GM12878 (cell line): ENCODE data around the gene SLC25A13. TPM values are rescaled to one million over a fixed set of nuclear protein-coding genes. Genes with fewer than 3 reads are reported as not detected.

Source experiments
- CREM ChIP-seq: IDR thresholded peaks from 2 replicates; pipeline ENCODE4 v1.6.1; 2014; ENCODE audit warnings: antibody characterized with exemption, low read depth
- CTCF ChIP-seq, 3 experiments: IDR thresholded peaks in 2 of 3; conservative IDR thresholded peaks in 1 of 3; 2 replicates each; pipeline ENCODE4 v1.5.1; 2011; ENCODE audit warnings: low read depth in 3 of 3, low read length in 3 of 3, mild to moderate bottlenecking in 3 of 3, control low read depth in 2 of 3, moderate library complexity in 2 of 3, inconsistent platforms in 1 of 3, mixed read lengths in 1 of 3; ENCODE audit not compliant: control insufficient read depth in 2 of 3, insufficient read depth in 1 of 3; ENCODE audit errors: extremely low read depth in 1 of 3
- EGR1 ChIP-seq, 2 experiments: IDR thresholded peaks; 1 replicate in 1 of 2; 2 replicates in 1 of 2; pipeline ENCODE4 v1.6.1; 2011 to 2012; ENCODE audit warnings: low read depth in 2 of 2, low read length in 2 of 2, borderline replicate concordance in 1 of 2, mild to moderate bottlenecking in 1 of 2, moderate library complexity in 1 of 2
- MEF2B ChIP-seq: fragments of 450-650 bp; IDR thresholded peaks from 2 replicates; pipeline ENCODE4 v1.6.1; 2018; ENCODE audit warnings: mild to moderate bottlenecking, moderate library complexity; ENCODE audit not compliant: partially characterized antibody, poor library complexity, severe bottlenecking
- NR2C2 ChIP-seq: IDR thresholded peaks from 2 replicates; pipeline ENCODE4 v1.6.1; 2011; ENCODE audit warnings: borderline replicate concordance, low read depth; ENCODE audit not compliant: control insufficient read depth, insufficient read length
- RELA ChIP-seq: fragments of 450-650 bp; IDR thresholded peaks from 2 replicates; pipeline ENCODE4 v1.8.0; 2014; ENCODE audit warnings: borderline replicate concordance; ENCODE audit not compliant: partially characterized antibody
- RFX5 ChIP-seq: IDR thresholded peaks from 2 replicates; pipeline ENCODE4 v1.6.1; 2011; ENCODE audit warnings: low read depth, low read length, improper control_type of control experiment
- SIX5 ChIP-seq: IDR thresholded peaks from 2 replicates; pipeline ENCODE4 v1.6.1; 2011; ENCODE audit warnings: mild to moderate bottlenecking, low read depth, low read length, moderate library complexity; ENCODE audit not compliant: severe bottlenecking
- polyA plus RNA-seq, 11 experiments: library from polyadenylated mRNA; depleted of rRNA in 4 of 11; unstranded in 6 of 11; stranded (reverse) in 5 of 11; fragments of >200 nt; fragmentation: Nextera tagmentation in 4 of 11; fragmentation: Illumina TruSeq in 1 of 11; extraction: Ambion mirVana in 4 of 11; extraction: Trizol in 1 of 11; gene quantifications; 1 replicate in 1 of 11; 2 replicates in 10 of 11; pipeline versions ENCODE4 v1.2.1 to v1.2.3, GENCODE V29; 2011 to 2016; ENCODE audit warnings: inconsistent platforms in 2 of 11, missing spikeins in 2 of 11, low read depth in 1 of 11
- total RNA-seq, 4 experiments: library from RNA; depleted of rRNA in 3 of 4; stranded (reverse); fragments of >200 nt in 3 of 4; fragmentation: Illumina TruSeq in 1 of 4; extraction: Trizol in 1 of 4; gene quantifications; 2 replicates each; pipeline versions ENCODE4 v1.2.1 to v1.2.3, GENCODE V29; 2013 to 2021
- TF ChIP-seq, protein P1 (sequence below): IDR thresholded peaks from 2 replicates; pipeline ENCODE4 v1.6.1; 2012; ENCODE audit warnings: improper control_type of control experiment, low read depth, low read length; ENCODE audit not compliant: insufficient replicate concordance
- TF ChIP-seq, protein P2 (sequence below): fragments of 450-650 bp; IDR thresholded peaks from 2 replicates; pipeline ENCODE4 v1.6.1; 2018; ENCODE audit warnings: borderline replicate concordance, mild to moderate bottlenecking; ENCODE audit not compliant: partially characterized antibody
- TF ChIP-seq, protein P3 (sequence below): fragments of 450-650 bp; IDR thresholded peaks from 2 replicates; pipeline ENCODE4 v1.6.1; 2017; ENCODE audit warnings: low read depth, mild to moderate bottlenecking, moderate library complexity

Gene SLC25A13
- total and polyA plus RNA-seq, 10 of the 15 experiments (the other 5 are each of a cell fraction or from before 2014, with no cell fraction given) = 7.0 to 24.7 (median 18.6) TPM

- TF ChIP-seq, protein P1, sequence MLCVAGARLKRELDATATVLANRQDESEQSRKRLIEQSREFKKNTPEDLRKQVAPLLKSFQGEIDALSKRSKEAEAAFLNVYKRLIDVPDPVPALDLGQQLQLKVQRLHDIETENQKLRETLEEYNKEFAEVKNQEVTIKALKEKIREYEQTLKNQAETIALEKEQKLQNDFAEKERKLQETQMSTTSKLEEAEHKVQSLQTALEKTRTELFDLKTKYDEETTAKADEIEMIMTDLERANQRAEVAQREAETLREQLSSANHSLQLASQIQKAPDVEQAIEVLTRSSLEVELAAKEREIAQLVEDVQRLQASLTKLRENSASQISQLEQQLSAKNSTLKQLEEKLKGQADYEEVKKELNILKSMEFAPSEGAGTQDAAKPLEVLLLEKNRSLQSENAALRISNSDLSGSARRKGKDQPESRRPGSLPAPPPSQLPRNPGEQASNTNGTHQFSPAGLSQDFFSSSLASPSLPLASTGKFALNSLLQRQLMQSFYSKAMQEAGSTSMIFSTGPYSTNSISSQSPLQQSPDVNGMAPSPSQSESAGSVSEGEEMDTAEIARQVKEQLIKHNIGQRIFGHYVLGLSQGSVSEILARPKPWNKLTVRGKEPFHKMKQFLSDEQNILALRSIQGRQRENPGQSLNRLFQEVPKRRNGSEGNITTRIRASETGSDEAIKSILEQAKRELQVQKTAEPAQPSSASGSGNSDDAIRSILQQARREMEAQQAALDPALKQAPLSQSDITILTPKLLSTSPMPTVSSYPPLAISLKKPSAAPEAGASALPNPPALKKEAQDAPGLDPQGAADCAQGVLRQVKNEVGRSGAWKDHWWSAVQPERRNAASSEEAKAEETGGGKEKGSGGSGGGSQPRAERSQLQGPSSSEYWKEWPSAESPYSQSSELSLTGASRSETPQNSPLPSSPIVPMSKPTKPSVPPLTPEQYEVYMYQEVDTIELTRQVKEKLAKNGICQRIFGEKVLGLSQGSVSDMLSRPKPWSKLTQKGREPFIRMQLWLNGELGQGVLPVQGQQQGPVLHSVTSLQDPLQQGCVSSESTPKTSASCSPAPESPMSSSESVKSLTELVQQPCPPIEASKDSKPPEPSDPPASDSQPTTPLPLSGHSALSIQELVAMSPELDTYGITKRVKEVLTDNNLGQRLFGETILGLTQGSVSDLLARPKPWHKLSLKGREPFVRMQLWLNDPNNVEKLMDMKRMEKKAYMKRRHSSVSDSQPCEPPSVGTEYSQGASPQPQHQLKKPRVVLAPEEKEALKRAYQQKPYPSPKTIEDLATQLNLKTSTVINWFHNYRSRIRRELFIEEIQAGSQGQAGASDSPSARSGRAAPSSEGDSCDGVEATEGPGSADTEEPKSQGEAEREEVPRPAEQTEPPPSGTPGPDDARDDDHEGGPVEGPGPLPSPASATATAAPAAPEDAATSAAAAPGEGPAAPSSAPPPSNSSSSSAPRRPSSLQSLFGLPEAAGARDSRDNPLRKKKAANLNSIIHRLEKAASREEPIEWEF = no peak
- TF ChIP-seq, protein P2, sequence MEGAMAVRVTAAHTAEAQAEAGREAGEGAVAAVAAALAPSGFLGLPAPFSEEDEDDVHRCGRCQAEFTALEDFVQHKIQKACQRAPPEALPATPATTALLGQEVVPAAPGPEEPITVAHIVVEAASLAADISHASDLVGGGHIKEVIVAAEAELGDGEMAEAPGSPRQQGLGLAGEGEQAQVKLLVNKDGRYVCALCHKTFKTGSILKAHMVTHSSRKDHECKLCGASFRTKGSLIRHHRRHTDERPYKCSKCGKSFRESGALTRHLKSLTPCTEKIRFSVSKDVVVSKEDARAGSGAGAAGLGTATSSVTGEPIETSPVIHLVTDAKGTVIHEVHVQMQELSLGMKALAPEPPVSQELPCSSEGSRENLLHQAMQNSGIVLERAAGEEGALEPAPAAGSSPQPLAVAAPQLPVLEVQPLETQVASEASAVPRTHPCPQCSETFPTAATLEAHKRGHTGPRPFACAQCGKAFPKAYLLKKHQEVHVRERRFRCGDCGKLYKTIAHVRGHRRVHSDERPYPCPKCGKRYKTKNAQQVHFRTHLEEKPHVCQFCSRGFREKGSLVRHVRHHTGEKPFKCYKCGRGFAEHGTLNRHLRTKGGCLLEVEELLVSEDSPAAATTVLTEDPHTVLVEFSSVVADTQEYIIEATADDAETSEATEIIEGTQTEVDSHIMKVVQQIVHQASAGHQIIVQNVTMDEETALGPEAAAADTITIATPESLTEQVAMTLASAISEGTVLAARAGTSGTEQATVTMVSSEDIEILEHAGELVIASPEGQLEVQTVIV = no peak
- TF ChIP-seq SIX5 (no peak), RELA (no peak), CTCF (IDR thresholded peaks at IDR 0.05 in 2 of 3, conservative IDR thresholded peaks at IDR 0.05 in 1 of 3; ENCODE audit: control insufficient read depth in 2 of 3, extremely low read depth in 1 of 3, insufficient read depth in 1 of 3, low read depth in 3 of 3, low read length in 3 of 3) (no peak), NR2C2 (no peak), CREM (no peak), EGR1 (IDR thresholded peaks at IDR 0.05; ENCODE audit: borderline replicate concordance in 1 of 2, low read depth in 2 of 2, low read length in 2 of 2) (no peak), MEF2B (no peak), RFX5 (no peak)
- TF ChIP-seq, protein P3, sequence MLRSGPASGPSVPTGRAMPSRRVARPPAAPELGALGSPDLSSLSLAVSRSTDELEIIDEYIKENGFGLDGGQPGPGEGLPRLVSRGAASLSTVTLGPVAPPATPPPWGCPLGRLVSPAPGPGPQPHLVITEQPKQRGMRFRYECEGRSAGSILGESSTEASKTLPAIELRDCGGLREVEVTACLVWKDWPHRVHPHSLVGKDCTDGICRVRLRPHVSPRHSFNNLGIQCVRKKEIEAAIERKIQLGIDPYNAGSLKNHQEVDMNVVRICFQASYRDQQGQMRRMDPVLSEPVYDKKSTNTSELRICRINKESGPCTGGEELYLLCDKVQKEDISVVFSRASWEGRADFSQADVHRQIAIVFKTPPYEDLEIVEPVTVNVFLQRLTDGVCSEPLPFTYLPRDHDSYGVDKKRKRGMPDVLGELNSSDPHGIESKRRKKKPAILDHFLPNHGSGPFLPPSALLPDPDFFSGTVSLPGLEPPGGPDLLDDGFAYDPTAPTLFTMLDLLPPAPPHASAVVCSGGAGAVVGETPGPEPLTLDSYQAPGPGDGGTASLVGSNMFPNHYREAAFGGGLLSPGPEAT = no peak
- TF ChIP-seq, all 136 proteins: peak for 0
Observed at GRCh38 chr7:96246919-96247318, 75.0 kb downstream of the SLC25A13 start (continued).
